ENCODE results near the gene CHCHD6.

DNA sequence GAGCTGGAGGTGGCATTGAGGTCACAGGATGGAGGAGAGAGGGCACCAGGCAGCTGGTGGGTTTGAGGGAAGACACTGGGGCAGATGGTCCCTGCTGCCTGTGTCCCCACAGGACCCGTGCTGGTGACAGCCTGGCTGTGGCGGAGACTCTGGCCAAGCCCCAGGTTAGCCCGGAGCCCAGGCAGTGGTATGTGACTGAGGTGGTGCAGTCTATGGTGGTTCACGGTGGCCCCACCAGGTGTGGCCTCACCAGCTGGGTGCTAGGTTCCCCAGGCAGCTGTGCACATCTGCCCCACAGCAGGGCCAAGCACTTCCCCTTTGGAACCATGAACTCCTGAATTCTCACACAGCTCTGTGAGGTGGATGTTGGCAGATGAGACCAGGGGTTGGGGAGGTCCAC lies 294.3 kb downstream of the CHCHD6 start:
- TF ChIP-seq, protein P1, sequence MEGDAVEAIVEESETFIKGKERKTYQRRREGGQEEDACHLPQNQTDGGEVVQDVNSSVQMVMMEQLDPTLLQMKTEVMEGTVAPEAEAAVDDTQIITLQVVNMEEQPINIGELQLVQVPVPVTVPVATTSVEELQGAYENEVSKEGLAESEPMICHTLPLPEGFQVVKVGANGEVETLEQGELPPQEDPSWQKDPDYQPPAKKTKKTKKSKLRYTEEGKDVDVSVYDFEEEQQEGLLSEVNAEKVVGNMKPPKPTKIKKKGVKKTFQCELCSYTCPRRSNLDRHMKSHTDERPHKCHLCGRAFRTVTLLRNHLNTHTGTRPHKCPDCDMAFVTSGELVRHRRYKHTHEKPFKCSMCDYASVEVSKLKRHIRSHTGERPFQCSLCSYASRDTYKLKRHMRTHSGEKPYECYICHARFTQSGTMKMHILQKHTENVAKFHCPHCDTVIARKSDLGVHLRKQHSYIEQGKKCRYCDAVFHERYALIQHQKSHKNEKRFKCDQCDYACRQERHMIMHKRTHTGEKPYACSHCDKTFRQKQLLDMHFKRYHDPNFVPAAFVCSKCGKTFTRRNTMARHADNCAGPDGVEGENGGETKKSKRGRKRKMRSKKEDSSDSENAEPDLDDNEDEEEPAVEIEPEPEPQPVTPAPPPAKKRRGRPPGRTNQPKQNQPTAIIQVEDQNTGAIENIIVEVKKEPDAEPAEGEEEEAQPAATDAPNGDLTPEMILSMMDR (IDR thresholded peaks at IDR 0.05): no peak
- no peak for TF ChIP-seq POLR2A (IDR thresholded peaks at IDR 0.05)
